ENCODE results near the gene RFX8. TPM values are rescaled to one million over a fixed set of nuclear protein-coding genes. Genes with fewer than 3 reads are reported as not detected.

Gene RFX8
- total RNA-seq, 4 donors from 2014 or later: not detected

GRCh38 chr2:101405351-101405899 is 69.5 kb downstream of the RFX8 start:
- no peak for DNase-seq
- Histone ChIP-seq H3K36me3 (no peaks in the 10 kb centered on the region), H3K4me3 (no peak overlapping the region), H3K27ac (no peak overlapping the region), H3K4me1 (no peaks in the 10 kb centered on the region), H3K27me3 (no peaks in the 10 kb centered on the region), H3K9me3 (no peaks in the 10 kb centered on the region)
- 52 to 64% methylated on average over 7 of the region's 7 CpGs for WGBS, 2 donors (ENCODE audit: low coverage in 1 of 2)
- in situ Hi-C loops (cut with MboI; ENCODE audit: low pct_ligation_motif_present in 1 of 4, low pct_unique_long_range_greater_than_20kb in 1 of 4, low sequenced_read_pairs in 3 of 4) (loop anchor here in 1 of 4 donors (25.0 kb wide), 1 partner anchor 432 kb away; no protein-coding TSS in a partner anchor), intact Hi-C loops (cut with DNase I; ENCODE audit: low total_unique reads) (no loop called here)
- TF ChIP-seq POLR2A (IDR thresholded peaks at IDR 0.05): no peak
- TF ChIP-seq EP300 (IDR thresholded peaks at IDR 0.05; ENCODE audit: low read depth): no peak
- TF ChIP-seq POLR2AphosphoS5 (IDR thresholded peaks at IDR 0.05): no peak
- TF ChIP-seq CTCF (IDR thresholded peaks at IDR 0.05): no peak

GRCh38 chr2:101403745-101404144 is 71.2 kb downstream of the RFX8 start:
- no peak overlapping the region for H3K4me3 ChIP-seq
- intact Hi-C loops (cut with DNase I; ENCODE audit: low total_unique reads): no loop called here
- WGBS, 2 donors (ENCODE audit: low coverage in 1 of 2): 91 to 100% methylated on average over 1 of the region's 1 CpG
- H3K36me3 ChIP-seq: no peaks in the 10 kb centered on the region
- no peaks in the 10 kb centered on the region for H3K27me3 ChIP-seq
- no peak for DNase-seq
- H3K27ac ChIP-seq: no peak overlapping the region
- in situ Hi-C loops (cut with MboI; ENCODE audit: low pct_ligation_motif_present in 1 of 4, low pct_unique_long_range_greater_than_20kb in 1 of 4, low sequenced_read_pairs in 3 of 4): loop anchor here in 1 of 4 donors (25.0 kb wide), 1 partner anchor 434 kb away; no protein-coding TSS in a partner anchor
- H3K9me3 ChIP-seq: no peaks in the 10 kb centered on the region
- TF ChIP-seq CTCF (IDR thresholded peaks at IDR 0.05): no peak
- no peak for TF ChIP-seq POLR2AphosphoS5 (IDR thresholded peaks at IDR 0.05)
- H3K4me1 ChIP-seq: peaks cover 0 to 3% (median 0%) of the 10 kb centered on the region in 4 donors

GRCh38 chr2:101402630-101403029 is 72.3 kb downstream of the RFX8 start:
- no peak for TF ChIP-seq EP300 (IDR thresholded peaks at IDR 0.05; ENCODE audit: low read depth)
- no peak for TF ChIP-seq CTCF (IDR thresholded peaks at IDR 0.05)
- TF ChIP-seq POLR2A (IDR thresholded peaks at IDR 0.05): no peak
- no peak for TF ChIP-seq POLR2AphosphoS5 (IDR thresholded peaks at IDR 0.05)
- Histone ChIP-seq H3K4me1 (peaks cover 0 to 3% (median 0%) of the 10 kb centered on the region in 4 donors), H3K36me3 (no peaks in the 10 kb centered on the region), H3K27ac (no peak overlapping the region), H3K9me3 (no peaks in the 10 kb centered on the region), H3K27me3 (no peaks in the 10 kb centered on the region), H3K4me3 (no peak overlapping the region)
- WGBS, 2 donors (ENCODE audit: low coverage in 1 of 2): 93% methylated on average over 6 of the region's 6 CpGs; no CpG with 5 or more reads in 1 of the 2 donors
- intact Hi-C loops (cut with DNase I; ENCODE audit: low total_unique reads): no loop called here
- in situ Hi-C loops (cut with MboI; ENCODE audit: low pct_ligation_motif_present in 1 of 4, low pct_unique_long_range_greater_than_20kb in 1 of 4, low sequenced_read_pairs in 3 of 4): loop anchor here in 1 of 4 donors (25.0 kb wide), 1 partner anchor 435 kb away; no protein-coding TSS in a partner anchor
- DNase-seq: no peak

- 75 to 83% methylated on average over 5 of the region's 5 CpGs for WGBS, 2 donors (ENCODE audit: low coverage in 1 of 2)
- Histone ChIP-seq H3K27me3 (no peaks in the 10 kb centered on the region), H3K36me3 (no peaks in the 10 kb centered on the region), H3K27ac (no peak overlapping the region), H3K4me1 (peaks cover 0 to 3% (median 0%) of the 10 kb centered on the region in 4 donors), H3K9me3 (no peaks in the 10 kb centered on the region), H3K4me3 (no peak overlapping the region)
- no peak for DNase-seq
- intact Hi-C loops (cut with DNase I; ENCODE audit: low total_unique reads) (no loop called here), in situ Hi-C loops (cut with MboI; ENCODE audit: low pct_ligation_motif_present in 1 of 4, low pct_unique_long_range_greater_than_20kb in 1 of 4, low sequenced_read_pairs in 3 of 4) (loop anchor here in 1 of 4 donors (25.0 kb wide), 1 partner anchor 435 kb away; no protein-coding TSS in a partner anchor)
- TF ChIP-seq EP300 (IDR thresholded peaks at IDR 0.05; ENCODE audit: low read depth): no peak
- no peak for TF ChIP-seq POLR2AphosphoS5 (IDR thresholded peaks at IDR 0.05)
- TF ChIP-seq POLR2A (IDR thresholded peaks at IDR 0.05): no peak
- no peak for TF ChIP-seq CTCF (IDR thresholded peaks at IDR 0.05)
These were observed 73.0 kb downstream of the RFX8 start for GRCh38 chr2:101401906-101402305.

Measured in transverse colon (tissue), 4 donors.